Astrocyte (in vitro differentiated cells and primary cell): ENCODE measurements around the gene SHROOM1.

Source experiments
- EZH2 ChIP-seq: IDR thresholded peaks from 2 replicates; pipeline ENCODE4 v1.6.1; 2012; ENCODE audit warnings: mild to moderate bottlenecking, low read length, inconsistent platforms; ENCODE audit not compliant: insufficient read depth
- TF ChIP-seq, protein P1 (sequence below): IDR thresholded peaks from 2 replicates; pipeline ENCODE4 v1.5.1; 2011; ENCODE audit warnings: low read depth, mild to moderate bottlenecking, inconsistent platforms, low read length, moderate library complexity; ENCODE audit not compliant: insufficient read depth

DNA sequence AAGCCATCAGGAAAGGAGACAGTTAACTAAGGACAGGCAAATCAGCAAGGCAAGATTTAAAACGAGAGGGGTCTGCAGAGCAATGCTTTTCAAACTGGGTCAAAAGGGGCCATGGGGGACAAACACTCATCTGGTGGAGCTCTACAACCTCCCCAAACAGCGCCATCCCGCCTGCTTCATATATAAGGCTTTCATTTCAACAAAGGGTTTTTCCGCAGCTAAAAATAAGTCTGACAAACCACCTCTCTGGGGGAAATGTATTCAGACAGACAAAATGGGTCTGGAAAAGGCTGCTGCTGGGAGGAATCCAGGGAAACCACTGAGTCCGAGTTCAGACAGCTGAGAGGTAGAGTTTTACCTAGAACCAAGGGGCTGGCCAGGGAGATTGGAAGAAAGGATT is 45.1 kb downstream of the SHROOM1 start:
- TF ChIP-seq, protein P1, sequence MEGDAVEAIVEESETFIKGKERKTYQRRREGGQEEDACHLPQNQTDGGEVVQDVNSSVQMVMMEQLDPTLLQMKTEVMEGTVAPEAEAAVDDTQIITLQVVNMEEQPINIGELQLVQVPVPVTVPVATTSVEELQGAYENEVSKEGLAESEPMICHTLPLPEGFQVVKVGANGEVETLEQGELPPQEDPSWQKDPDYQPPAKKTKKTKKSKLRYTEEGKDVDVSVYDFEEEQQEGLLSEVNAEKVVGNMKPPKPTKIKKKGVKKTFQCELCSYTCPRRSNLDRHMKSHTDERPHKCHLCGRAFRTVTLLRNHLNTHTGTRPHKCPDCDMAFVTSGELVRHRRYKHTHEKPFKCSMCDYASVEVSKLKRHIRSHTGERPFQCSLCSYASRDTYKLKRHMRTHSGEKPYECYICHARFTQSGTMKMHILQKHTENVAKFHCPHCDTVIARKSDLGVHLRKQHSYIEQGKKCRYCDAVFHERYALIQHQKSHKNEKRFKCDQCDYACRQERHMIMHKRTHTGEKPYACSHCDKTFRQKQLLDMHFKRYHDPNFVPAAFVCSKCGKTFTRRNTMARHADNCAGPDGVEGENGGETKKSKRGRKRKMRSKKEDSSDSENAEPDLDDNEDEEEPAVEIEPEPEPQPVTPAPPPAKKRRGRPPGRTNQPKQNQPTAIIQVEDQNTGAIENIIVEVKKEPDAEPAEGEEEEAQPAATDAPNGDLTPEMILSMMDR: no peak
- no peak for TF ChIP-seq EZH2
